NCI-H2171 (cell line): ENCODE results near the gene EDEM3.
A peak's percentile ranks its signal among the peaks of the same experiment; 100 is the strongest.
"Not testable (repeated sequence)": the region's sequence is repeated elsewhere in the genome, so short reads cannot be mapped to it uniquely, and the experiment has no call there.

ENCODE experiments used
- DNase-seq: peaks from one replicate; lab custom pipeline; 2025; lab: John Stamatoyannopoulos, UW

EDEM3 gene

GRCh38 chr1:184770181-184770979, 15.7 kb upstream of the EDEM3 start:
- DNase-seq, result no peak

DNA sequence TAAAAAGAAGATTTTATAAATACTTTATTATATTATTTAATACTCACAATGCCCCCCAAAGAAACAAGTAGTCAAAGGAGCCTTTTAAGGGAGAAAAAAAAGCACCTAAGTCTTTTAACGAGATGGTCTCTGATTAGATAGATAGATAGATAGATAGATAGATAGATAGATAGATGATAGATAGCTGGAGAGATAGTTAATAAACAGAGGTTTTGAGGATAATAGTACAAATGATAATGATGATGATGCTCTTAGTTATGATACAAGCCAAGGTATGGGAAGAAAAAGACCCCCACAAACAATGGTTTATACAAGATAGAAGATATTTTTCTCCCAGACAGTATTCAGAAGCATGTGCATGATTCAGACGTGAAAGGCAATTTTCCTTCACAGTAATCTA, 14.6 kb upstream of the EDEM3 start:
- no peak for DNase-seq

- DNase-seq, result no peak
Observed at GRCh38 chr1:184768467-184768866, 13.8 kb upstream of the EDEM3 start.

GRCh38 chr1:184767591-184767990, 12.9 kb upstream of the EDEM3 start:
- DNase-seq, result no peak

DNA sequence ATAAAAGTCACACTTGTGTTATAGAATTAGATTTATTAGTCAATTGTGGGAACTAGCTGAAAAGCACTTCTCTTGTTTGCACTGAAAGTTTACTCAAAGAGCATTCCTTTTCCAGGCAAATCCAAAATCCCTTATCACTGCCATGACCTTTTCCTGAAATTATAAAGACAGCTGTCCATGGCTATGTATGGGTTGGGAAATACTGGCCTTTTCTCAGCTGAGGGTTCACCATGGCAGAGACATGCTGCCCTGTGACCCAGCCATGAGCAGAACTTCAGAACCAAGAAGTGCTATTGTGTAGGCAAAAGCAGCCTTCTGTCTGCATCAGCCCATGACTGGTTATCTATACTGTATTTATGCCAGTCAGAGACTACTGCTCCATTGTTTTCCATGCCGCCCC, 9.8 kb upstream of the EDEM3 start:
- no peak for DNase-seq

- DNase-seq, result not testable (repeated sequence)
Observed at GRCh38 chr1:184763520-184763919, 8.9 kb upstream of the EDEM3 start.

DNA sequence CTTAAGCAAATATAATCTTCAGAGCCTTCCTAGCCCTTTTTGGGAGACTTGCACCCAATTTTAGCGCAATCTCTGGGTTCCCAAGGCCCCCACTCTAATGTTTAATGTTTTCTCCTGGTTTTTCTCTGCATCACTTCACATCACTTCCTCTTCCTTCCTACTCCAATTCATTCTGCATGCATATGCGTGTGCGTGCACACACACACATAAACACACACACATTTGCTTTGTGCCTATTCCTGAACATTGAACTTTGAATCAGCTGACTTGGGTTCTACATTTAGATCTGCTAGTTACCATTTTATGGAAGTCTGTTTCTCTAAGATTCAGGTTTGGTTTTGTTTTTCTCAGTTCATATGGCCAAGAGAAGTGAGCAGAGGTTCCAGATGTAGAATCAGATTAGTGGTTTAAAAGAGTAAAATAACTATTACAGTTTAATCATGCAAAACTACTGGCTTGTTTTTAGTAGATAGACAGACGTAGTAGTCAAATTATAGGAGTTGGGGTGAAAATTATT, 7.4 kb upstream of the EDEM3 start:
- DNase-seq, result no peak

- no peak for DNase-seq
Observed at GRCh38 chr1:184759651-184760050, 5.0 kb upstream of the EDEM3 start.

DNA sequence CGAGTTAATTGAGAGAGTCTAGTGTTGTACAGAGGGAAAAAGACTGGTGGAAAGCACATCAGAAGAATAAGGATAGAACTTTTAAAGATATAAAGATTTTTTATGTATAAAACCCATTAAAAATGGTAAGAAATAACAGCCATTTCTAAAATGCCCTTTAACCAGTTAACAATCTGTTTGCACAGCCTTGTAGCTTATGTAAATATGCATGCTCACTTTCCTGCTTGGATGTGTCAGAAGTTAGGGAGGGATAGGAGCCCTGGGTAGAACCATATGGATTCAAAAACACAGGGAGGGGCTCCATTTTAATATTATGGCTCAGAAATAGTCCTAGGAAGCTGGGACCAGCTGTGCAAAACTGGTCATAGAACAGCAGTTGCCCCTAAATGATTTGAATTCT, 4.5 kb upstream of the EDEM3 start:
- no peak for DNase-seq

DNA sequence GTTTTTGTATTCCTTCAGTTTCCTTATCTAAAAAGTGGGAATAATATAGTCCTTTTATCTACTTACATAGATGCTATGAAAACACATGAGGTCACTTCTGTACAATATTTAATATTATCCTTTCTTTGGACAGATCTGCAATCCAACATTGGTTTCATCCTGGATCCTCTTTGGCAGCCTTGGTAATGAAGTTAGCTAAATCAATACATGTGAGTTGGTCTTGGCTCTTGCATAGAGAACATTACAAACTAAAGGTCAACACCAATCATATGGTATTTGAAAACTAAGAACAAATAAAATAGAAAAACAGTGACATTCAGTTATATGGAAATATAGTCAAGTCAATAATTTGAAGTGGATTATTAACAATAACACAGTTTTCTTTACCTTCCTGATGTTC, 3.2 kb upstream of the EDEM3 start:
- no peak for DNase-seq

DNA sequence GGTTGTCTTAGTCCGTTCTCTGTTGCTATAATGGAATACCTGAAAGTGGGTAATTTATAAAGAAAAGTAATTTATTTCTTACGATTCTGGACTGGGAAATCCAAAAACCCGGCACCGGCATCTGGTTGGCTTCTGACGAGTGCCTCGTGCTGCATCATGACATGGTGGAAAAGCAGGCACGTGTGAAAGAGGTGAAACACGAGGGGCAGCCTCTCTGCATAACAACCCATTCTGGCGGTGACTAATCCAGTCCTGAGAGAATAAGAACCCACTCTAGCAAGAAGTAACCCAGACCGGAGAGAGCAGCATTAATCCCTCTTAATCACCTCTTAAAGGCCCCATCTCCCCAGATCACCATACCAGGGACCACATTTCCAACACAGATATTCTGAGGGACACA, 2.7 kb upstream of the EDEM3 start:
- no peak for DNase-seq

GRCh38 chr1:184755226-184756065, 788 bp upstream of the EDEM3 start:
- no peak for DNase-seq

DNA sequence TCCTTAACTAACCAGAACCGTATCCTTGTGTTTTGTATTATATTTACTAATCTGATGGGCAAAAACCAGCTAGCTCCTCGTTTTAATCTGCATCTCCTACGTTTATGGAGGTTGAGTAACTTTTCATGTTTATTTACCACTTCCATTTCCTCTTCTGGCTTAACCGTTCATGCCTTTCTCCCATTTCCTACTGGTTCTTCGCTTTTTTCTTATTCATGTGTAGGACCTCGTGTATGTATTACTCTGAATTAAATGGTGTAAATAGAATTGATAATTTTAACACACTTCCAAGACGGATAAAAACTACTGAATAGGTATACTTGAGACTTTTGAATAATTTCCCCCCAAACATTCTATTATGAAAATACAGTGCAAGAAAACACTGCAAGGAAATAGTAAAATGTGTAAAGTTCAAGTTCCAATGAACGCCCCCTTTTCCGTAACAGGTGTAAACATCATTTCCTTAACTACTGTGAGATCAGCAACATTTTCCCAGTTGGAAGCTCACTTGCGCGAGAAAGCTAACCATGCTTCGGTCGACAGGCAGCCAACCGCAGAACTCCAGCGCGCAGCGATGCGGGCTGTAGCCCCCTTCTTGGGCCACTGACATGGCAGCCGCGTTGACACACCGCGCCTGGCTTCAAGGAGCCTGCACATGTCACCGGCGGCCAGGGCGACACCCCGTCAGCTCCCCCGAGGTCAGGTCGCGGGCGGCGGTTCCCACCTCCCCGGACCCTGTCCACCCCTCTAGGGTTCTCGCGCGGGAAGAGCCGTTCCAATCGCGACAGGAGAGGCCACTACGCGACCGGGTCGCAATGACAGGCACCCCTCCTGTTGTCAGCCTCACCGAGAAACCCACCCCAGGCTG, 816 bp downstream of the EDEM3 start:
- peak; percentile 30 for DNase-seq

DNA sequence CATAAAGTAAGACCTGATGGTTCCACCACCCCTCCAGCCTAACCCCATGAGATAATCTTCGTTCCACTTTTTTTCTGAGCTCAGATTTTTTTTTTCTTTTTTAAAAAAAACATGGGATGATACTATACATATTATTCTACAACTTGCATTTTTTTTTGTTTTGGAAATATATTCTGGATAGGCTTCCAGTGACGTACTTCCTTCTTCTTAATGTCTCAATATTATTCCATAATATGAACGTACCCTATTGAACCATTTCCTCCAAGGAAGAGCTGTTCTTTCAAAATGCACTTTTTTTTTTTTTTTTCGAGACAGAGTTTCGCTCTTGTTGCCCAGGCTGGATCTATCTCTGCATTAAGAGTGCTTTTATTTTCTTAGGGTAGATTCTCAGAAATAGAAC, 1.5 kb downstream of the EDEM3 start:
- no peak for DNase-seq

DNA sequence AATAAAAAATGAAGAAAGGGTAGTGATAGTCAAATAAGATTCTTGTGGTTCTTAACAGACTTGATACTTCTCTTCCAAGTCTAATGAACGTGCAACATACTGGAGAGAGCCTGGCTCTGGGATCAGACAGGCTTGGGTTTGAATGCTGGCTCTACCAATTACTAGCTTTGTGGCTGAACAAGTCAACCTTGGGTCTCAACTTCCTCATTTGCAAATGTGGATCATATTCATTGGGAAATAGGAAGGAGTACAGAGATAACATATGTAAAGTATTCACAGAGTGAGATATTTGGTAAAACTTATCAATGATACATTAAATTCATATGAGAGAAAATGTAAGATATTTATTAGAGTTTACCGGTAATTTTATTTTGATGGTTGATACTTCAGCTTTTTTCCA, 2.0 kb downstream of the EDEM3 start:
- no peak for DNase-seq

DNA sequence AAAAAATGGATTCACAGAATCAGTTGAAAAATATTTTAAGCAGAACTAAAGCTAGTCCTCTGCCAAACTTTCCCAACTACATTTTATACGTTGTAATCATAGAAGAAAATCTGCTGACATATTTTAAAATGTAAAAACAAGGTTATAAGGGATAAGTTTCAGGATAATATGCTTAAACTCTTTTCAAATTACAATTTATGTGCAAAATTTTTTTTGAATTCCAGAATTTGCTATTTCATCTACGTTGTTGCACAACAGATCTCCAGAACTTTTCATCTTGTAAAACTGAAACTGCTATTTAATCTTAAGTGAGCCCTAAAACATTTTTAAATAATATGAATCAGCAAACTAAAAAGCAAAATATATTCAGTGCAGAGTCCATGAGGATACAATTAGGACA, 5.9 kb downstream of the EDEM3 start:
- no peak for DNase-seq

GRCh38 chr1:184747089-184747955, 7.3 kb downstream of the EDEM3 start:
- DNase-seq, result no peak

DNA sequence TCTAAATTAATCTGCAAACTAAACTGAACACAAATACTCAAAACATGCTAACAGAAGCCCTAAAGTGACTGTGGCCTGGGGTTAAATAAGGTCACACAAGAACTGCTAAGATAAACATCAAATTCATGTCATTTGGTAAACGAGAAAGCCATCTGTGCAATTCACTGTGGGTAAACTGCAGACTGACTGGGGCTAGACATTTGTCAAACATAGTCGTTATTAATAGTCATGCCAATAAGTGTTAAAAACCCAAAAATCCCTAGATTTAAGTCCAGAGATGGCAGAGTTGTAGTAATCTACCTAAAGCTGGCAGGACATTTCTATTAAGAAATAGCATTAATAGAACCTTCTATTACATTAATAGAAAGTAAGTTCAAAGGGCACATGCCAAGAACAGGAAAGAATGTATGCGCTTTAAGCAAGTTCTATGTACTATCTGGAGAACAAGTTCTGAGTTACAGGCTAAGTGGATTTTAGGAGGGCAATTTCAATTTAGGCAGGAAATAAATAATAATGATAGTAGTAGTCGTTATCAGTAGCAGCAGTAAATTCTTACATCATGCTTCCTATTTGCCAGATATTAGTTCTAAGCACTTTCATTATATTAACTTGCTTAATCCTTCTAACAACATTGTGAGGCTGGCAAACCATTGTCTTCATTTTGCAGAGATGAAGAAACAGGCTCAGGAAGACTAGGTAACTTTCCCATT, 8.6 kb downstream of the EDEM3 start:
- DNase-seq, result peak; percentile 50

DNA sequence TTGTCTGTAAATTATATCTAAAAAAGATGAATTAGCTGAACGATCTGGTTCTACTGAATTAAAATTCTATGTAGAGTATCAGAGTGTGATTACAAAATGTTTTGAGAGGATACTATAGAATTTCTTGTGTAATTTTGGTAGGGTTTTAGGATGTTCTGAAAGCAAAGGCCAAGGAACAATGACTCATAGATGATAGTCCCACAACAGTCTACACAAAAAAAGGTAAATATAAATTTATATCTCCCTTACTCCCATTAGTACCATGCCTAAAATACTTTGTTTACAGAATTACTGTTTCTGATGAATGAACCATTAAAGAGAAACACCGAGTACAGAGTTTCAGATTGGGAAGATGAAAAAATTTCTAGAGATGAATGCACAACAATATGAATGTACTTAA, 9.5 kb downstream of the EDEM3 start:
- DNase-seq, result no peak

DNA sequence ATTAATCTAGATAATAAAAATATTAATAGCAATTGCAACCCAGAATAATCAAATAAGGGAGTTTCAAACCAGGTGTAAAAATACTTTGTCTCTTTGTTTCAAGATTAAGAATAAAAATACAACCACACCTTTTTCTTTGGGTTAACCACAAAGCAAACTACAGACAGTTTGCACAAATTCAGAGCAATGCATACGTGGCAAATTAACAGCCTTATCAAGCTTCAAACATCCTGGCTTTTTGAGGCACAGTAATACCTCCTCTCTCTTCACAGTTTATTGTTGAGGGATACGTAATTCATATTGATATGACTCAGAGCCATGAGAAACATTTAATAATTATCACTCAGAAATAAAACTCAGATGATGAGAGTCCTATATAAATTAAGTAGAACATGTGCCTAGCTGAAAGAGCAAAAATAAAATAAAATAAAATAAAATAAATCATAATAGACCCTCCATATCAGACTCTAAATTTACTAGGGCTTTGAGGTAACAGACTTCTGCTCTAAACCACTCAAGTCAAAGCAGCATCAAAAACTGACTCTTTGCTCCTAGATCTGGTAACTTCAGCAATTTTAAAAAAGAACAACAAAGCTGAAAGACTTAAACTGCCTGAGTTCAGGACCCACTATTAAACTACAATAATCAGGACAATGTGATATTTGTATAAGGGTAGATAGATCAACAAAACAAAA, 11.4 kb downstream of the EDEM3 start:
- no peak for DNase-seq
